ENCODE data around the gene HMCN2.
"Not testable (repeated sequence)": the region's sequence is repeated elsewhere in the genome, so short reads cannot be mapped to it uniquely, and the experiment has no call there.

The HMCN2 gene

DNA sequence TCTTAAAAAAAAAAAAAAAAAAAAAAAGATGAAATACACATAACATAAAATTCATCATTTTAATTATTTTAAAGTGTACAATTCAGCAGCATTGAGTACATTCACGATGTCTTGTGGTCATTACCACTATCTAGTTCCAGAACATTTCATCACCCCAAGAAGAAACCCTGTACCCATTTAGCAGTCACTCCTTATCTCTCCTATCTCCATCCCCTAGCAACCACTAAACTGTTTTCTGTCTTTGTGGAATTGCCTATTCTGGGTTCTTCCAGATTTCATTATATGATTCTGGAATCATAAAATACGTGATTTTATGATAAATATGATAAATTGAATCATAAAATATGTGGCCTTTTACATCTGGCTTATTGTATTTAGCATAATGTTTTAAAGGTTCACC lies 8.9 kb upstream of the HMCN2 start:
- Histone ChIP-seq H3K9ac (ENCODE audit: low read length in 2 of 2) (no peak overlapping the region), H3K4me1 (ENCODE audit: control insufficient read depth, insufficient read depth, low read length) (peaks cover 4% of the 10 kb centered on the region), H3K27ac (ENCODE audit: low read length) (no peak overlapping the region), H3K27me3 (ENCODE audit: control insufficient read depth in 1 of 2, insufficient read depth in 2 of 2, low read length in 2 of 2) (no peaks in the 10 kb centered on the region), H3K4me3 (ENCODE audit: low read length in 2 of 2) (no peak overlapping the region), H3K36me3 (ENCODE audit: control insufficient read depth in 2 of 2, insufficient read depth in 2 of 2, low read length in 2 of 2) (no peaks in the 10 kb centered on the region), H3K9me3 (ENCODE audit: control insufficient read depth in 2 of 2, low read length in 2 of 2) (no peaks in the 10 kb centered on the region)

DNA sequence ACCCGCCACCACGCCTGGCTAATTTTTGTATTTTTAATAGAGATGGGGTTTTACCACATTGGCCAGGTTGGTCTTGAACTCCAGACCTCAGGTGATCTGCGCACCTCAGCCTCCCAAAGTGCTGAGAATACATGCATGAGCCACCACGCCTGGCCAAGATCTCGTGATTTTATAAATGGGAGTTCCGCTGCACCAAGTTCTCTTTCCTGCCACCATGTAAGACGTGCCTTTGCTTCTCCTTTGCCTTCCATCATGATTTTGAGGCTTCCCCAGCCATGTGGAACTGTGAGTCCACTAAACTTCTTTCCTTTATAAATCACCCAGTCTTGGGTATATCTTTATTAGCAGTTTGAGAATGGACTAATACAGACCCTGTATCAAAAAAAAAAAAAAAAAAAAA lies 7.4 kb upstream of the HMCN2 start:
- H3K9me3 ChIP-seq (ENCODE audit: control insufficient read depth in 2 of 2, low read length in 2 of 2); H3K36me3 ChIP-seq (ENCODE audit: control insufficient read depth in 2 of 2, insufficient read depth in 2 of 2, low read length in 2 of 2); H3K27me3 ChIP-seq (ENCODE audit: control insufficient read depth in 1 of 2, insufficient read depth in 2 of 2, low read length in 2 of 2); H3K4me1 ChIP-seq (ENCODE audit: control insufficient read depth, insufficient read depth, low read length); H3K27ac ChIP-seq (ENCODE audit: low read length); H3K4me3 ChIP-seq (ENCODE audit: low read length in 2 of 2); H3K9ac ChIP-seq (ENCODE audit: low read length in 2 of 2): not testable (repeated sequence)

DNA sequence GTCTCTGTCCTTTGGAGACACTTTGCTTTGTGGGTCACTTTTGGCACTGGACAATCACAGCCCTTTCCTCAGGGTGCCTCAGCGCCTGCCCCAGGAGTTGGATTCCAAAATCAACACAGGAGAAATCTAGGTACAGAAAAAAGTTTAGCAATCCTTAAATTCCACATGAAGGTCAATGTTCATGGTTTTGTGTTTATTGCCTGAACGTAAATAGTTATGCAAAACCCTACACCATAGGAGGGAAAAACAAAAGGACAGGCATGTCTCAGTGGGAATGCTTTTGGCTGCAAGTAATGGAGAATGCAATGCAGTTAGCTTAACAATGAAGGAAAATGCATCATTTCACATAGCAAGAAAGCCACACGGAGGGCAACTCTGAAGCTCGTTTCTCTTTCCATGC lies 6.5 kb upstream of the HMCN2 start:
- Histone ChIP-seq H3K36me3 (ENCODE audit: control insufficient read depth in 2 of 2, insufficient read depth in 2 of 2, low read length in 2 of 2) (no peaks in the 10 kb centered on the region), H3K27ac (ENCODE audit: low read length) (no peak overlapping the region), H3K9ac (ENCODE audit: low read length in 2 of 2) (no peak overlapping the region), H3K4me3 (ENCODE audit: low read length in 2 of 2) (no peak overlapping the region), H3K4me1 (ENCODE audit: control insufficient read depth, insufficient read depth, low read length) (peaks cover 4% of the 10 kb centered on the region), H3K9me3 (ENCODE audit: control insufficient read depth in 2 of 2, low read length in 2 of 2) (no peaks in the 10 kb centered on the region), H3K27me3 (ENCODE audit: control insufficient read depth in 1 of 2, insufficient read depth in 2 of 2, low read length in 2 of 2) (no peaks in the 10 kb centered on the region)

DNA sequence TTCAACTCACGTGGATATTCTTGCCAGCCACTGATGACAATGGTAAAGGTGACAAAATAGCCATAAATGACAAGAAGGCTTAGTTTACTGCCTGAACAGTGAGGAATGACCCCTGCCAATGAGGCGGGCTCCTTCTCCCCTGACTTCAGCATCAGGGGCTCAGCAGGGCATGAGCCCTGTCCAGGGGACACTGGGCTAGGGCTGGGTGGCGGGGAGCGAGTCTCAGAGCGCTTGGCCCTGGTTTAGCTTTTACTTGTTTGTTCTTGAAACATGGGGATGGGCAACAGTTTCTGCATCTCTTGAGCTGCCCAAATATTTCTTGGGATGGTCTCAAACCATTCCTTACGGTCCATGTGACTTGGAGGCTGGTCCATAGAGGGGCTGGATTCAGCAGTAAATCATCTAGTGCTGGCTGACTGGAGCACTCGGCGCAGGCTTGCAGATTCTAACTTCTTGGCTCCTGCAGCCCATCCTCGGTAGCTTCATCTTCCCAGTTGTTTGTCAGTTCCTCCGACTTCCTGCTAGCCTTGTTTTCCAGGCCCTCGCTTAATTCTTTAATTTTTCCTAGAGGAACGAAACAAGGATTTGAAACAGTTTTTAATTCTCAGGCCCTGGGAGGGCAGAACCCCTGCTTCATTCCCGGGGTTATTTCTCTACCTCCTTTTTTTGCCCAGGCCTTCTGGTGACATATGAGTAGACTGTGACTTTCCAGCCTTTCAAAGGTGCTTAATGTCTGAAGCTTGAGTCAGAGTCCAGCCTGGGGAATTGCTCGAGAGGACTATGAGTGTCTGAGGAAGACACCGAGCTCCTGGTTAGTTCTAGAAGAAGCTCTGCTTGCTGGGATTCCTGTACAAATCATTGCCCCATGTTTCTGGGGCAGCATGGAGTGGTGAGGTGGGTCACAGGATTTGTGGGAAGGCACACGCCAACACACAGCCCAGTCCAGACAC lies 4.5 kb upstream of the HMCN2 start:
- Histone ChIP-seq H3K4me3 (ENCODE audit: low read length in 2 of 2) (no peak overlapping the region), H3K9me3 (ENCODE audit: control insufficient read depth in 2 of 2, low read length in 2 of 2) (no peaks in the 10 kb centered on the region), H3K4me1 (ENCODE audit: control insufficient read depth, insufficient read depth, low read length) (peaks cover 11% of the 10 kb centered on the region), H3K9ac (ENCODE audit: low read length in 2 of 2) (no peak overlapping the region), H3K27ac (ENCODE audit: low read length) (peak overlapping the region; percentile 18), H3K36me3 (ENCODE audit: control insufficient read depth in 2 of 2, insufficient read depth in 2 of 2, low read length in 2 of 2) (no peaks in the 10 kb centered on the region), H3K27me3 (ENCODE audit: control insufficient read depth in 1 of 2, insufficient read depth in 2 of 2, low read length in 2 of 2) (peaks cover 0 to 4% of the 10 kb centered on the region in 2 donors)

DNA sequence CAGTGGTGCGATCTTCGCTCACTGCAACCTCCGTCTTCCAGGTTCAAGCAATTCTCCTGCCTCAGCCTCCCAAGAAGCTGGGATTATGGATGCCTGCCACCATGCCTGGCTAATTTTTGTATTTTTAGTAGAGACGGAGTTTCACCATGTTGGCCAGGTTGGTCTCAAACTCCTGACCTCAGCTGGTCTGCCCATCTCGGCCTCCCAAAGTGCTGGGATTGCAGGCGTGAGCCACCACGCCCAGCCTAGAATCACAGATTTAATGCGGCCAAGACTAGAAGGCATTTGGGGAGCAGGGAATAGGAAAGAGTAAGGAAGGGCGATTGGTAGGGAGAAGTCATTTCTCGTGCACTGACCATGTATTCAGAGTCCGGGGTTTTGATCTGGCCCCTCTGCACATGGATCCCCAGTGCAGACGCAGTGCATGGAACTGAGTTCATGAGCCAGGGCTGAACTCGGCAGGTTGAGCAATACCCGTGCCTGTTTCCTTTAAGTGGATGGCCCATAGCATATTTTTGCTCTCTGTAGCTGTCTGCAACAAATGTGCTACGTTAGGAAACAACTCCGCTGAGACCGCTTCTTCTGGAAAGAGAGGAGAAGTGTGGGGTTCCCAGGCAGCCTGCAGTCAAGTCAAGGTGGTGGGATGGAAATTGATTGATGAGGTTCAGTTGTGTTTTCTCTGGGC lies 3.4 kb upstream of the HMCN2 start:
- Histone ChIP-seq H3K27ac (ENCODE audit: low read length) (no peak overlapping the region), H3K9me3 (ENCODE audit: control insufficient read depth in 2 of 2, low read length in 2 of 2) (no peaks in the 10 kb centered on the region), H3K27me3 (ENCODE audit: control insufficient read depth in 1 of 2, insufficient read depth in 2 of 2, low read length in 2 of 2) (peaks cover 0 to 7% of the 10 kb centered on the region in 2 donors), H3K4me1 (ENCODE audit: control insufficient read depth, insufficient read depth, low read length) (peaks cover 17% of the 10 kb centered on the region), H3K4me3 (ENCODE audit: low read length in 2 of 2) (no peak overlapping the region), H3K36me3 (ENCODE audit: control insufficient read depth in 2 of 2, insufficient read depth in 2 of 2, low read length in 2 of 2) (no peaks in the 10 kb centered on the region), H3K9ac (ENCODE audit: low read length in 2 of 2) (no peak overlapping the region)

DNA sequence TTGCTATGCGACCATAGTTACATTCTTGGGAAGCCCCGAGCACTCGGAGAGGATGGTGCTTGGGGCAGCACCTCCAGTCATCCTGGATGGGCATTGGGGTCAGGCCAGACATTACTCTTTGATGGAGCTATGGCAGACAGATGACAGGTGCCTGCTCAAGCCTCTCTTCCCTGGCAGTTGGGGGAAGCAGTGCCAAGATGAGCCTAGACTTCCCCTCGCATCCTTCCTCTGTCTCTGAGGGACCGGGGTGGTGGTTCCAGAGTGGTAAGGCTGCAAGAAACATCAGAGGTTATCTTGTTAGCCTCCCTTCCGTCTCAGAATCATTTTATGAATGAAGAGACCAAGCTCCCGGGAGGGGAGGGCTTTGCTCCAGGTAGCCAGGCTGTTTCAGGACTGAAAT lies 2.8 kb upstream of the HMCN2 start:
- Histone ChIP-seq H3K27ac (ENCODE audit: low read length) (no peak overlapping the region), H3K4me1 (ENCODE audit: control insufficient read depth, insufficient read depth, low read length) (peaks cover 17% of the 10 kb centered on the region), H3K27me3 (ENCODE audit: control insufficient read depth in 1 of 2, insufficient read depth in 2 of 2, low read length in 2 of 2) (peaks cover 0 to 7% of the 10 kb centered on the region in 2 donors)

DNA sequence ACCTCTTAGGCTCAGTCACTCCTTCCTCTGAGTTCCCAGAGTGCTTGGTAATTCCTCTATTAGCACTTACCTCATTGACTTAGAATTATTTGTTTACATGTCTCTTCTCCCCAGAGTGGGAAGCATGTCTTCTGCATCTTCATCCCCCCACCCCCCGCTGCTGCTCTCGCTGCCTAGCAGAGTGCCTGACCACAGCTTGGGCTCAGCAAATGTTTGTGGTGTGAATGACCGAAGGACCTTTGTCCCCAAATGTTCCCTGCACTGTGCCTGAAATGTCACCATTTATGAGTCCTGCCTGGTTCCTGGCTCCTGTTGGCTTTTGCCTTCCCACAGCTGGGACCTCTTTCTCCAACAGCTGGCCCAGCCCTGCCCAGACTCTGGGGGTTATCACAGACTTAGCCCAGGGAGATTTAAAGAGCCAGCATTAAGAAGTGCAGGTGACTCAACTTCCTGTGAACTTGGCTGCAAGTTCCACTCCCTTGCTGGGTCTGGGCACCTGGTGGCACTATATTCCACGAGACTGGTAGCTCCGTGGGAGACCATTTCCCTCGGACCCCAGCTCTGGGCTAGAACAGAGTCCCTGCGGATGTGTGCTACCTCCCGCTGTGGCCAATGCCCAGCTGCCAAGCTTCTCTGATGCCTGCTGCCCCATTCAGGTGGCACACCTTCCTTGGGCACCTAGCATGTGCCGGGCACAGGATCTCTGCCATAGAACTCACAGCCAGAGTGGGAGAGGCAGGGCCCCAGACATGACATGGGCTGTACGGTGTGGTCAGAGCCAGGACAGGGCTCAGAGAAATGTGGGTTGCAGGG lies 1.8 kb upstream of the HMCN2 start:
- Histone ChIP-seq H3K27me3 (ENCODE audit: control insufficient read depth in 1 of 2, insufficient read depth in 2 of 2, low read length in 2 of 2) (peaks cover 0 to 7% of the 10 kb centered on the region in 2 donors), H3K4me1 (ENCODE audit: control insufficient read depth, insufficient read depth, low read length) (peaks cover 26% of the 10 kb centered on the region), H3K9ac (ENCODE audit: low read length in 2 of 2) (peak overlapping the region in 1 of 2 donors; percentile 29), H3K9me3 (ENCODE audit: control insufficient read depth in 2 of 2, low read length in 2 of 2) (no peaks in the 10 kb centered on the region), H3K36me3 (ENCODE audit: control insufficient read depth in 2 of 2, insufficient read depth in 2 of 2, low read length in 2 of 2) (no peaks in the 10 kb centered on the region), H3K4me3 (ENCODE audit: low read length in 2 of 2) (no peak overlapping the region), H3K27ac (ENCODE audit: low read length) (no peak overlapping the region)

More for the DNA sequence above, 2.8 kb upstream of the HMCN2 start:
- H3K4me3 ChIP-seq (ENCODE audit: low read length in 2 of 2), result no peak overlapping the region
- no peaks in the 10 kb centered on the region for H3K9me3 ChIP-seq (ENCODE audit: control insufficient read depth in 2 of 2, low read length in 2 of 2)
- H3K36me3 ChIP-seq (ENCODE audit: control insufficient read depth in 2 of 2, insufficient read depth in 2 of 2, low read length in 2 of 2), result no peaks in the 10 kb centered on the region
- H3K9ac ChIP-seq (ENCODE audit: low read length in 2 of 2), result no peak overlapping the region

DNA sequence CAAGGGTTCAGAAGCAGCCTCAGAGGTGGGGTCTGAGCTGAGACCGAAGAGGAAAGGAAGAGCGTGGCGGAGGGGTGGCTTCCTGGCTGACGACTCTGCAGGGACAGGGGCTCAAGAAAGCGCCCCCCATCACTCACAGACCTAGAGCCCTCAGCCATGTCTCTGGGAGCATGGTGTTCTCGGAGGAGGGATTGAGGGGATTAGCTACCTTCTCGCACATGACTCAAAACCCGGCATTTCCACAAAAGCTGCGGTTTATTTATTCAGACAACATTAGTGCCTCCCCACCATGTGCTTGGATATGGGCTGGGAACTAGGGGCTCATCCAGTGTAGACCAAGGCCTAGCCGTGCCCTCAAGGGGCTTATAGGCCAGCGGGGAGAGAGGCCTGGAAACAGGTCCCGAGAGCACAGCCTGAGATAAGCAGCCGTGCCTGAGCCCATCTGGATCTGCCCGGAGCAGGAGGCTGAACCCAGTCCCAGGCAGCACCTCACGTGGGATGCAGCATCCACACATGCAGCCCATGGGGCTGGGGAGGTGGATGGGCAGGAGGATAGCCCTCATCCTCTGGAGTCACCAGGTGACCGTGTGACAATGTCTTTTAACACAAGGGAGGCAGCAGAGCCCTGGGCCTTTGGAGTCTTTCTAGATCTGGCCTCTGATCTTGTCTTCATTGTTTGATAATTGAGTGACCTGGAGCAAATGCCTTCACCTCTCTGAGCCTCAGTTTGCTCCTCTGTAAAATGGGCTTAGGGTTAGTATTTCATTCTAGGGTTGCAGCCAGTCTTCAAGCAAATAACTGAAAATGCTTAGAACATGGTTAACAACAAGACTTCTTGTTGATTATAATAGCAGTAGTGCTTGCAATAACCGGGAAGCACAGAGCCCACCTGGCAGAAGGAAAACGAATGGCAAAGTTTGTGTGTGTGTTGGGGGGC lies 878 bp upstream of the HMCN2 start:
- H3K27ac ChIP-seq (ENCODE audit: low read length), result no peak overlapping the region
- H3K36me3 ChIP-seq (ENCODE audit: control insufficient read depth in 2 of 2, insufficient read depth in 2 of 2, low read length in 2 of 2), result no peaks in the 10 kb centered on the region
- peaks cover 32% of the 10 kb centered on the region for H3K4me1 ChIP-seq (ENCODE audit: control insufficient read depth, insufficient read depth, low read length)
- peaks cover 0 to 7% of the 10 kb centered on the region in 2 donors for H3K27me3 ChIP-seq (ENCODE audit: control insufficient read depth in 1 of 2, insufficient read depth in 2 of 2, low read length in 2 of 2)
- no peaks in the 10 kb centered on the region for H3K9me3 ChIP-seq (ENCODE audit: control insufficient read depth in 2 of 2, low read length in 2 of 2)
- H3K4me3 ChIP-seq (ENCODE audit: low read length in 2 of 2), result peak overlapping the region; percentile 46 to 71
- H3K9ac ChIP-seq (ENCODE audit: low read length in 2 of 2), result peak overlapping the region in 1 of 2 donors; percentile 29

DNA sequence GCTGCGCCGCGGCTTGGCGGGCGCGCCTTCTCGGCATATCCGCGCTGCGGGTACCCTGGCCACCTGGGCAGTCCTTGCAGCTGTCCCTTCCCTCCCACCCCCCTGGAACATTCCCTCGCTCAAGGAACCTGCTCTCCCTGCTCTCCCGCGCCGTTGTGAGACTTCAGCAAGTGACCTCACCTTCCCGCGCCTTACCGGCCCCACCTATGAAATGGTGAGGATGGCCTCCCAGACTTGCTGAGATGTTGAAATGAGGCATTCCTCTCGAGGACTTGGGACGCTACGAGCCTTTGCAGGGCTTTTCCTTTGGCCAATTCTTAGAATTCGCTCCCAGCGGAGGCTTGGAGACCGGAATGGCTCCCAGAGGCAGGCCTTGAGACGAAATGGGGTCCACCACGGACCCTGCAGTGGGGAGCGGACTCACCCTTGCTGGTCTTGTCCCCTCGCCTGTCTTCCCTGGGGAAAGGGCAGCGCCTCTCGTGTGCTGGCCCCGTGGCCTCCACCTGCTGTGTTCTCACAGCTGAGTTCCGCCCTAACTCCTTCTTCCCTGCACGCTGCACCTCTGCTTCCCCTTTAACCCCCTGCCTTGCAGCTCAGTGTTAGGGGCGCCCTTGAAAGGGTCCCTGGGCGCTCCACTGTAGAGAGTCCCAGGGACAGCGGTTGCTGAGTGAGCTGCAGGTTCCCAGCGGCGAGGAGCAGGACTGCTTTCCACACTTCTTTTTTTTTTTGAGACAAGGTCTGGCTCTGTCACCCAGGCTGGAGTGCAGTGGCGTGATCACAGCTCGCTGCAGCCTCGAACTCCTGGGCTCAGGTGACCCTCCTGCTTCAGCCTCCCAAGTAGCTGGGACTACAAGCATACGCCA lies 907 bp downstream of the HMCN2 start:
- Histone ChIP-seq H3K27ac (ENCODE audit: low read length) (peak overlapping the region; percentile 37), H3K9ac (ENCODE audit: low read length in 2 of 2) (peak overlapping the region; percentile 5 to 26), H3K4me1 (ENCODE audit: control insufficient read depth, insufficient read depth, low read length) (peaks cover 35% of the 10 kb centered on the region), H3K27me3 (ENCODE audit: control insufficient read depth in 1 of 2, insufficient read depth in 2 of 2, low read length in 2 of 2) (peaks cover 0 to 7% of the 10 kb centered on the region in 2 donors), H3K4me3 (ENCODE audit: low read length in 2 of 2) (peak overlapping the region; percentile 46 to 71), H3K9me3 (ENCODE audit: control insufficient read depth in 2 of 2, low read length in 2 of 2) (no peaks in the 10 kb centered on the region), H3K36me3 (ENCODE audit: control insufficient read depth in 2 of 2, insufficient read depth in 2 of 2, low read length in 2 of 2) (no peaks in the 10 kb centered on the region)
